ENCODE results near the gene NPAS3. TPM values are rescaled to one million over a fixed set of nuclear protein-coding genes. Genes with fewer than 3 reads are reported as not detected.

Gene NPAS3
- total RNA-seq, 1 experiment from 2014 or later = 0.35 TPM

DNA sequence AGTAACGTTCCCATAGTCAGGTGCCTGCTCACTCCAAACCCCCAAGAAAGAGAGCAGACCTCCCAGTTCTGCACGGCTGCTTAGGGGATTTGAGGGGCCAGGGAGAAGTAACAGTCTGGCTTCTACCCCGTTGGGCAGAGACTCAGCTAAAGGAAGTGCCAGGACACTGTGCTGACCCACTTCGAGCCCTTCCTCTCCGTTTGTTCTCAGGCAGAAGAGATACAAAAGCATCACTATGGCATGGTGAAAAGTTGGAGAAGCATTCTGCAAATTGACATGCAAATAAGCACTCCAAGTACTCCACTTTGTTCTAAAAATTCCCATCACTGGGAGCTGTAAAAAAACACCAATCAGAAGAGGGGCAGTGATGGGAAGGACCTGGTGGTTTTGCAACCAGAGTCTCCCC, 773.1 kb downstream of the NPAS3 start:
- no peaks in the 10 kb centered on the region for H3K36me3 Mint-ChIP-seq (ENCODE audit: insufficient read depth, unreplicated experiment)
- no peaks in the 10 kb centered on the region for H3K4me1 Mint-ChIP-seq (ENCODE audit: insufficient read depth, unreplicated experiment)
- TF ChIP-seq, protein P1, sequence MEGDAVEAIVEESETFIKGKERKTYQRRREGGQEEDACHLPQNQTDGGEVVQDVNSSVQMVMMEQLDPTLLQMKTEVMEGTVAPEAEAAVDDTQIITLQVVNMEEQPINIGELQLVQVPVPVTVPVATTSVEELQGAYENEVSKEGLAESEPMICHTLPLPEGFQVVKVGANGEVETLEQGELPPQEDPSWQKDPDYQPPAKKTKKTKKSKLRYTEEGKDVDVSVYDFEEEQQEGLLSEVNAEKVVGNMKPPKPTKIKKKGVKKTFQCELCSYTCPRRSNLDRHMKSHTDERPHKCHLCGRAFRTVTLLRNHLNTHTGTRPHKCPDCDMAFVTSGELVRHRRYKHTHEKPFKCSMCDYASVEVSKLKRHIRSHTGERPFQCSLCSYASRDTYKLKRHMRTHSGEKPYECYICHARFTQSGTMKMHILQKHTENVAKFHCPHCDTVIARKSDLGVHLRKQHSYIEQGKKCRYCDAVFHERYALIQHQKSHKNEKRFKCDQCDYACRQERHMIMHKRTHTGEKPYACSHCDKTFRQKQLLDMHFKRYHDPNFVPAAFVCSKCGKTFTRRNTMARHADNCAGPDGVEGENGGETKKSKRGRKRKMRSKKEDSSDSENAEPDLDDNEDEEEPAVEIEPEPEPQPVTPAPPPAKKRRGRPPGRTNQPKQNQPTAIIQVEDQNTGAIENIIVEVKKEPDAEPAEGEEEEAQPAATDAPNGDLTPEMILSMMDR (IDR thresholded peaks at IDR 0.05; ENCODE audit: unreplicated experiment) = no peak
- H3K4me3 Mint-ChIP-seq (ENCODE audit: unreplicated experiment) = no peak overlapping the region
- CTCF ChIA-PET = interaction anchor here (0.6 kb wide), 1 partner anchor 15 kb away, joined by 3 read pairs; no protein-coding TSS in a partner anchor
- H3K27ac Mint-ChIP-seq (ENCODE audit: low read depth, unreplicated experiment) = no peak overlapping the region
- peaks cover 14% of the 10 kb centered on the region for H3K9me3 Mint-ChIP-seq (ENCODE audit: unreplicated experiment)
- H3K27me3 Mint-ChIP-seq (ENCODE audit: insufficient read depth, unreplicated experiment) = no peaks in the 10 kb centered on the region
- POLR2A ChIA-PET = interaction anchor here (0.6 kb wide), 1 partner anchor 323 kb away, joined by 3 read pairs; no protein-coding TSS in a partner anchor
- DNase-seq (ENCODE audit: unreplicated experiment) = no peak
- no TSS peak for BruUV-seq (replicated peaks)
- intact Hi-C loops (cut with micrococcal nuclease) = no loop called here

DNA sequence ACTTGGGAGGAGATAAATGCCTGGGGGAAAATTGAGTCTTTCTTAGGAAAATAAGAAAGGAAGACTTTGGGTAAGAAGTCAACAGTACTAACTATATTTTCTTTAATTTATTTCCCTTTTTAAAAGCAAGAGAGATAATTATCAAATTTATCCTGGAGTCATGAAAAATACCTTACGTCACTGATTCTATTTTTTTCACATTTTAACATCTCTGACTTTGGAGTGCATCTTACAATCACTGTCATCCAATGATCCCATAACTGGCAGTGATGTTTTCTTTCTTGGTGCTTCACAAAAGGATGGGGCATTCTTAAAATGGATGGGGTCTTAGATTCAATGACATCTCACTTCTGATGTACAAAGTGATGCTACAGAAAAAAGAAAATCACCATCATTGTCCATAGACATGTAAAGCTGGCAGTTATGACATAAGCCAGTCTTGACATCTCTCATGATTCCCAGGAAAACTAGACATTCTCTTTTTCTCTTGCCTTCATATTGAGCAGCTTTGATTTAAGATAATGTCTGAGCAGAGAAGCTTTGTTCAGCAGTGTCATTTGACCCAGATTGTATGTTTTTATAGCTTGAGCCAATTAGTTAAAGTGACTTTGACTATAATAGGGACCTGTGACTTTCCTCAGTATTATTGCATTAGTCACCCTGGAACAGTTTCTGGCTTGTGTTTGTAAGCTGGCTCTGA, 776.0 kb downstream of the NPAS3 start:
- CTCF ChIA-PET = interaction anchor here (0.7 kb wide), 1 partner anchor 125 kb away, joined by 3 read pairs; no protein-coding TSS in a partner anchor
- peaks cover 14% of the 10 kb centered on the region for H3K9me3 Mint-ChIP-seq (ENCODE audit: unreplicated experiment)
- no peak overlapping the region for H3K27ac Mint-ChIP-seq (ENCODE audit: low read depth, unreplicated experiment)
- intact Hi-C loops (cut with micrococcal nuclease) = no loop called here
- TF ChIP-seq, protein P1 (IDR thresholded peaks at IDR 0.05; ENCODE audit: unreplicated experiment) = no peak
- no peaks in the 10 kb centered on the region for H3K4me1 Mint-ChIP-seq (ENCODE audit: insufficient read depth, unreplicated experiment)
- H3K4me3 Mint-ChIP-seq (ENCODE audit: unreplicated experiment) = no peak overlapping the region
- no peaks in the 10 kb centered on the region for H3K27me3 Mint-ChIP-seq (ENCODE audit: insufficient read depth, unreplicated experiment)
- no peak for DNase-seq (ENCODE audit: unreplicated experiment)
- BruUV-seq (replicated peaks) = no TSS peak
- peaks cover 7% of the 10 kb centered on the region for H3K36me3 Mint-ChIP-seq (ENCODE audit: insufficient read depth, unreplicated experiment)
- POLR2A ChIA-PET = interaction anchor here (0.7 kb wide), 1 partner anchor 37 kb away, joined by 3 read pairs; no protein-coding TSS in a partner anchor

DNA sequence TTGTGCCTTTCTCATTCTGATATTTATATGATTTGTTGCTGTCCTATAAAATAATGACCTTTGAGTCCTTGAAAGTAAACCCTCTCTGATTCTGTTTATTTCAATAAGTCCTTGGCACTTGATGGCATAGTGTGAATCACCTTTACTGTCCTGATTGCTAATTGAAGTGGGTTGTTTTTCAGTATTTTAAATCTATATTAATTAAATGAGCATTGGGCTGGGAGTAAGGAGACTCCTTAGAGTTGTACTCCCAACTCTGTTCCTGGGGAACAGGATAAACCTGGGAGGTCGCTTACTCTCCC, 776.5 kb downstream of the NPAS3 start:
- Mint-ChIP-seq H3K9me3 (ENCODE audit: unreplicated experiment) (peaks cover 14% of the 10 kb centered on the region), H3K4me3 (ENCODE audit: unreplicated experiment) (no peak overlapping the region), H3K4me1 (ENCODE audit: insufficient read depth, unreplicated experiment) (no peaks in the 10 kb centered on the region), H3K36me3 (ENCODE audit: insufficient read depth, unreplicated experiment) (peaks cover 7% of the 10 kb centered on the region), H3K27ac (ENCODE audit: low read depth, unreplicated experiment) (no peak overlapping the region), H3K27me3 (ENCODE audit: insufficient read depth, unreplicated experiment) (no peaks in the 10 kb centered on the region)
- no peak for DNase-seq (ENCODE audit: unreplicated experiment)
- ChIA-PET CTCF (interaction anchor here (0.7 kb wide), 1 partner anchor 126 kb away, joined by 3 read pairs; no protein-coding TSS in a partner anchor), POLR2A (interaction anchor here (0.7 kb wide), 1 partner anchor 37 kb away, joined by 3 read pairs; no protein-coding TSS in a partner anchor)
- intact Hi-C loops (cut with micrococcal nuclease) = no loop called here
- TF ChIP-seq, protein P1 (IDR thresholded peaks at IDR 0.05; ENCODE audit: unreplicated experiment) = no peak
- no TSS peak for BruUV-seq (replicated peaks)

DNA sequence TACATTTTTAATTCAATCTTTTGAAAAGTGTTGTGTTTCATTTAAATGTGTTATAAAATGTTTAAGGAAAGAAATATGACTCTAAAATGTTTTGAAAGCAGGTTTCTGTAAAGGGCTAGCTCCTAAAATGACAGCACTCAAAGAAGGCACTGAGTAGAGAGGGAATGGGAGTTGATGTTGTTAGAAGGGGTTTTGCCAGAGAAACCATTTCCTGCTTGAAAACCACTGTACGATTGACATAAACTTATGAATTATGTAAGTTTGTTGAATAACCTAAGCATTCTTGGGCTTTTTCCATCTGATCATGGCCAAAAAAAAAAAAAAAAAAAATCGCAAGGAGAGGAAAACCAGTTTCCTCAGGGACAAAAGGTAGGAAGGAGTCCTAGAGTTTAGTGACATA, 778.2 kb downstream of the NPAS3 start:
- H3K4me3 Mint-ChIP-seq (ENCODE audit: unreplicated experiment) = no peak overlapping the region
- POLR2A ChIA-PET = no interaction called here

More for the DNA sequence above, 778.2 kb downstream of the NPAS3 start:
- TF ChIP-seq, protein P1 (IDR thresholded peaks at IDR 0.05; ENCODE audit: unreplicated experiment) = no peak
- CTCF ChIA-PET = interaction anchor here (0.9 kb wide), 1 partner anchor 597 kb away, joined by 4 read pairs; no protein-coding TSS in a partner anchor
- H3K27me3 Mint-ChIP-seq (ENCODE audit: insufficient read depth, unreplicated experiment) = no peaks in the 10 kb centered on the region
- H3K4me1 Mint-ChIP-seq (ENCODE audit: insufficient read depth, unreplicated experiment) = no peaks in the 10 kb centered on the region
- no TSS peak for BruUV-seq (replicated peaks)
- H3K9me3 Mint-ChIP-seq (ENCODE audit: unreplicated experiment) = peaks cover 14% of the 10 kb centered on the region
- no peak overlapping the region for H3K27ac Mint-ChIP-seq (ENCODE audit: low read depth, unreplicated experiment)
- DNase-seq (ENCODE audit: unreplicated experiment) = no peak
- intact Hi-C loops (cut with micrococcal nuclease) = no loop called here
- H3K36me3 Mint-ChIP-seq (ENCODE audit: insufficient read depth, unreplicated experiment) = peaks cover 7% of the 10 kb centered on the region
